ENCODE measurements around the gene CLEC4G.
A peak's percentile ranks its signal among the peaks of the same experiment; 100 is the strongest.

The CLEC4G gene

DNA sequence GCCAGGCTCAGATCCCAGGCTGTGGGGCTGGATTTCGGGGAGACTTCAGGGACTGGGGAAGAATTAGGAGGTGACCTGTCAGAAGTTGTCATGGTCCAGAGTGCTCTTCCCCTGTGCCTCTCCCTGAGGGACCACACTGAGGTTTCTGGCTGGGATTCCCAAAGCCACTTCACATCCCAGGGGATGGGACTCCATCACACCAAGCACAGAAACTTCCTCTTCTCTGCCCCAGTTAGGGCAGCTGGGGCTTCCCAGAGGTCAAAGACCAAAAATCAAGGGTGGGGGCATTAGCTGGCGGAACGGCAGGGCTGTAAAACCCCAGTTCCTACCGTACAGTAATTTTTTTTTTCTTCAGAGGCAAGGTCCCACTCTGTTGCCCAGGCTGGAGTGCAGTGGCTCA, 37.4 kb downstream of the CLEC4G start:
- no peak overlapping the region for H3K4me3 ChIP-seq (ENCODE audit: low read depth, low read length)
- no peaks in the 10 kb centered on the region for H3K79me2 ChIP-seq (ENCODE audit: control insufficient read depth, insufficient read depth, low read length, unreplicated experiment)
- H3K27me3 ChIP-seq (ENCODE audit: insufficient read depth, low read length), result peaks cover 20% of the 10 kb centered on the region
- no peaks in the 10 kb centered on the region for H3K36me3 ChIP-seq (ENCODE audit: insufficient read depth, low read length)
- no peak overlapping the region for H2AFZ ChIP-seq (ENCODE audit: low read length, unreplicated experiment)
- H3K27ac ChIP-seq (ENCODE audit: low read depth, low read length), result no peak overlapping the region
- H3K4me1 ChIP-seq (ENCODE audit: control insufficient read depth, insufficient read depth, low read length, unreplicated experiment), result no peaks in the 10 kb centered on the region

- no peaks in the 10 kb centered on the region for H3K79me2 ChIP-seq (ENCODE audit: control insufficient read depth, insufficient read depth, low read length, unreplicated experiment)
- peaks cover 7% of the 10 kb centered on the region for H3K27me3 ChIP-seq (ENCODE audit: insufficient read depth, low read length)
- H2AFZ ChIP-seq (ENCODE audit: low read length, unreplicated experiment), result no peak overlapping the region
- H3K27ac ChIP-seq (ENCODE audit: low read depth, low read length), result no peak overlapping the region
- H3K4me3 ChIP-seq (ENCODE audit: low read depth, low read length), result no peak overlapping the region
- no peaks in the 10 kb centered on the region for H3K36me3 ChIP-seq (ENCODE audit: insufficient read depth, low read length)
- H3K4me1 ChIP-seq (ENCODE audit: control insufficient read depth, insufficient read depth, low read length, unreplicated experiment), result no peaks in the 10 kb centered on the region
Measured at GRCh38 chr19:7692417-7693088, 39.4 kb downstream of the CLEC4G start.

DNA sequence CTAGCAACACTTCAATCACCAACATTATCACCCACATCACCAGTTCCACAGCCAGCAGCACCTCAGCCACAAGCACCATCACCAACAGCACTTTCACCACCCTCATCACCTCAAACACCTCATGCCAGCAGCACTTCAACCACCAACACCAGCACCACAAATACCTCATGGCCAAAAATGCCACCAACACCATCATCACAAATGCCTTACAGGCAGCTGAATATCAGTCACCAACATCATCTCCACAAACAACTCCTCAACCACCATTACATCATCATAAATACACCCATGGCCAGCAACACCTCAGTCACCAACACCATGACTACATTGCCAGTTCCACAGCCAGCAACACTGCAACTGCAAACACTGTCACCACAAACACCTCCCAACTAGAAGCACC, 40.4 kb downstream of the CLEC4G start:
- no peaks in the 10 kb centered on the region for H3K27me3 ChIP-seq (ENCODE audit: insufficient read depth, low read length)
- no peaks in the 10 kb centered on the region for H3K4me1 ChIP-seq (ENCODE audit: control insufficient read depth, insufficient read depth, low read length, unreplicated experiment)
- no peaks in the 10 kb centered on the region for H3K79me2 ChIP-seq (ENCODE audit: control insufficient read depth, insufficient read depth, low read length, unreplicated experiment)
- no peak overlapping the region for H2AFZ ChIP-seq (ENCODE audit: low read length, unreplicated experiment)
- H3K4me3 ChIP-seq (ENCODE audit: low read depth, low read length), result no peak overlapping the region
- no peaks in the 10 kb centered on the region for H3K36me3 ChIP-seq (ENCODE audit: insufficient read depth, low read length)
- H3K27ac ChIP-seq (ENCODE audit: low read depth, low read length), result no peak overlapping the region

DNA sequence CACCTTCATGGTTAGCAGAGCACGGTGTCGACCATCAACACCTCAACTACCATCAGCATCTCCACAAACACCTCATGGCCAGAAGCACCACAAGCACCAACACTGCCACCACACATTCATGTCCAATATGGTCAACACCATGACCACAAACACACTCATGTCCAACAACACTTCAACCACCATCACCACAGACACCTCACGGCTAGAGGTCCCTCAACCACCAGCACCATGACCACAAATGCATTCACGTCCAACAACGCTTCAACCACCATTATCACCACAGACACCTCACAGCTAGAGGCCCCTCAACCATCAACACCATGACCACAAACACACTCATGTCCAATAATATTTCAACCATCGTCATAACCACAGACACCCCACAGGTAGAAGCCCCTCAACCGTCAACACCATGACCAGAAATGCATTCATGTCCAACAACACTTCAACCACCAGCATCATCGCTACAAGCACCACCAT, 41.1 kb downstream of the CLEC4G start:
- Histone ChIP-seq H3K27me3 (ENCODE audit: insufficient read depth, low read length) (no peaks in the 10 kb centered on the region), H3K4me1 (ENCODE audit: control insufficient read depth, insufficient read depth, low read length, unreplicated experiment) (no peaks in the 10 kb centered on the region), H3K36me3 (ENCODE audit: insufficient read depth, low read length) (no peaks in the 10 kb centered on the region), H3K27ac (ENCODE audit: low read depth, low read length) (no peak overlapping the region), H2AFZ (ENCODE audit: low read length, unreplicated experiment) (no peak overlapping the region), H3K4me3 (ENCODE audit: low read depth, low read length) (no peak overlapping the region), H3K79me2 (ENCODE audit: control insufficient read depth, insufficient read depth, low read length, unreplicated experiment) (no peaks in the 10 kb centered on the region)

GRCh38 chr19:7689165-7689564, 42.7 kb downstream of the CLEC4G start:
- H3K4me1 ChIP-seq (ENCODE audit: control insufficient read depth, insufficient read depth, low read length, unreplicated experiment), result no peaks in the 10 kb centered on the region
- H3K27ac ChIP-seq (ENCODE audit: low read depth, low read length), result no peak overlapping the region
- no peak overlapping the region for H2AFZ ChIP-seq (ENCODE audit: low read length, unreplicated experiment)
- no peaks in the 10 kb centered on the region for H3K79me2 ChIP-seq (ENCODE audit: control insufficient read depth, insufficient read depth, low read length, unreplicated experiment)
- no peak overlapping the region for H3K4me3 ChIP-seq (ENCODE audit: low read depth, low read length)
- H3K27me3 ChIP-seq (ENCODE audit: insufficient read depth, low read length), result no peaks in the 10 kb centered on the region
- H3K36me3 ChIP-seq (ENCODE audit: insufficient read depth, low read length), result no peaks in the 10 kb centered on the region

- H3K27ac ChIP-seq (ENCODE audit: low read depth, low read length), result no peak overlapping the region
- H3K36me3 ChIP-seq (ENCODE audit: insufficient read depth, low read length), result no peaks in the 10 kb centered on the region
- H3K79me2 ChIP-seq (ENCODE audit: control insufficient read depth, insufficient read depth, low read length, unreplicated experiment), result peaks cover 2% of the 10 kb centered on the region
- no peaks in the 10 kb centered on the region for H3K4me1 ChIP-seq (ENCODE audit: control insufficient read depth, insufficient read depth, low read length, unreplicated experiment)
- H3K27me3 ChIP-seq (ENCODE audit: insufficient read depth, low read length), result no peaks in the 10 kb centered on the region
- no peak overlapping the region for H3K4me3 ChIP-seq (ENCODE audit: low read depth, low read length)
- no peak overlapping the region for H2AFZ ChIP-seq (ENCODE audit: low read length, unreplicated experiment)
Measured at GRCh38 chr19:7687177-7687576, 44.7 kb downstream of the CLEC4G start.

GRCh38 chr19:7685546-7686445, 46.1 kb downstream of the CLEC4G start:
- Histone ChIP-seq H3K4me3 (ENCODE audit: low read depth, low read length) (no peak overlapping the region), H2AFZ (ENCODE audit: low read length, unreplicated experiment) (no peak overlapping the region), H3K27ac (ENCODE audit: low read depth, low read length) (no peak overlapping the region), H3K4me1 (ENCODE audit: control insufficient read depth, insufficient read depth, low read length, unreplicated experiment) (no peaks in the 10 kb centered on the region), H3K27me3 (ENCODE audit: insufficient read depth, low read length) (no peaks in the 10 kb centered on the region), H3K36me3 (ENCODE audit: insufficient read depth, low read length) (no peaks in the 10 kb centered on the region), H3K79me2 (ENCODE audit: control insufficient read depth, insufficient read depth, low read length, unreplicated experiment) (peaks cover 9% of the 10 kb centered on the region)

GRCh38 chr19:7682175-7682855, 49.6 kb downstream of the CLEC4G start:
- H3K79me2 ChIP-seq (ENCODE audit: control insufficient read depth, insufficient read depth, low read length, unreplicated experiment), result peaks cover 10% of the 10 kb centered on the region
- H2AFZ ChIP-seq (ENCODE audit: low read length, unreplicated experiment), result no peak overlapping the region
- H3K27ac ChIP-seq (ENCODE audit: low read depth, low read length), result no peak overlapping the region
- no peaks in the 10 kb centered on the region for H3K4me1 ChIP-seq (ENCODE audit: control insufficient read depth, insufficient read depth, low read length, unreplicated experiment)
- H3K4me3 ChIP-seq (ENCODE audit: low read depth, low read length), result peak overlapping the region; percentile 96
- no peaks in the 10 kb centered on the region for H3K36me3 ChIP-seq (ENCODE audit: insufficient read depth, low read length)
- H3K27me3 ChIP-seq (ENCODE audit: insufficient read depth, low read length), result no peaks in the 10 kb centered on the region

DNA sequence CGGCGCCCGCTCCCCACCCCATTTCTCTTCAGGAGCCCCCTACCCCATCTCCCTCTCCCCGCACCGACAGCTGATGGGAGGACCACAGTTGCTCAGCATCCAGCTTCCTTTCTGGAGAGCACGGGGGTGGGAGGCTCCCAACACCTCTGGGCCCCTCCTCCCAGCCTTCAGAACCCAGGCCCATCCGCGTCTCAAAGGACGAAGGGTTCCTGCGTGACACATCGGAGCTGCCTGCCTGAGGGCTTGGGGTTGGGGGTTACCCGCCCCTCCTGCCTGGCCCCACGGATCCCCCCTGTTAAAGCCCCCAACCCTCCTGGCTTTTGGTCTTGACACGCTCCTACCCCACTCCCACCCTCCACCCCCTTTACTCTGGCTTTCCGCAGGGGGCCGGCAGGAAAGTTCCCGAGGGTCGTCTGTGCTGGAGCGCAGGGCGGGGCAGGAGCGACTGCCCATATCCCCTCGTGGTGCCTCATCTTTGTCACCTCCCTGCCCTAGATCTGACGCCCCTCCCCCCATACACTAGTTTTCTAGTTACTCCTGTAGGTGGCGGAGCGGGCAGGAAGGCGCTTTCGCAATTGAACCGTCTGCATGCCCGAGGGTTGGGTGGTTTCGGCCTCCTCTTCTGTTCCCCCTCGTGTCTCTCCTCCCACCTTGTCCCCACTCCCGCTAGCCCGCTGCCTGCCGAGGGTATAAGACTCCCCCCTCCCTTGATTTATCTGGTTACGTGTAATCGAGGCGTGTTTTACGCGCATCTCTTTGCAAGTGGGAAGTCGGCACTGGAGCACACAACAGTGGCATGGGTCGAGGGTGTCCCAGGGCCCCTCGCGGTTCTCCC, 50.4 kb downstream of the CLEC4G start:
- Histone ChIP-seq H3K79me2 (ENCODE audit: control insufficient read depth, insufficient read depth, low read length, unreplicated experiment) (peaks cover 10% of the 10 kb centered on the region), H3K27ac (ENCODE audit: low read depth, low read length) (no peak overlapping the region), H3K36me3 (ENCODE audit: insufficient read depth, low read length) (no peaks in the 10 kb centered on the region), H3K27me3 (ENCODE audit: insufficient read depth, low read length) (0 out of 2 replicates have a peak, but pooled peaks cover 4% of the 10 kb centered on the region), H2AFZ (ENCODE audit: low read length, unreplicated experiment) (peak overlapping the region; percentile 62), H3K4me3 (ENCODE audit: low read depth, low read length) (peak overlapping the region; percentile 96), H3K4me1 (ENCODE audit: control insufficient read depth, insufficient read depth, low read length, unreplicated experiment) (no peaks in the 10 kb centered on the region)

Data from ACC112 (cell line).